Measurements from ENCODE around the gene DMKN.

- TF ChIP-seq TOX (CRISPR knock-in tag; IDR thresholded peaks at IDR 0.05; ENCODE audit: borderline replicate concordance) (no peak), CREB5 (CRISPR knock-in tag; IDR thresholded peaks at IDR 0.05; ENCODE audit: low read depth) (no peak), RARB (CRISPR knock-in tag; IDR thresholded peaks at IDR 0.05) (no peak), ZFP30 (CRISPR knock-in tag; IDR thresholded peaks at IDR 0.05) (no peak), SNAI2 (CRISPR knock-in tag; IDR thresholded peaks at IDR 0.05) (no peak), ZNF565 (CRISPR knock-in tag; conservative IDR thresholded peaks at IDR 0.05; ENCODE audit: low read depth) (no peak), ZNF8 (CRISPR knock-in tag; IDR thresholded peaks at IDR 0.05) (no peak), ARNTL (CRISPR knock-in tag; IDR thresholded peaks at IDR 0.05; ENCODE audit: borderline replicate concordance, low read depth) (no peak), ZC3H10 (CRISPR knock-in tag; IDR thresholded peaks at IDR 0.05) (no peak), TSHZ2 (CRISPR knock-in tag; IDR thresholded peaks at IDR 0.05) (no peak), TCF4 (CRISPR knock-in tag; IDR thresholded peaks at IDR 0.05; ENCODE audit: borderline replicate concordance) (no peak)
- TF ChIP-seq, protein P1, sequence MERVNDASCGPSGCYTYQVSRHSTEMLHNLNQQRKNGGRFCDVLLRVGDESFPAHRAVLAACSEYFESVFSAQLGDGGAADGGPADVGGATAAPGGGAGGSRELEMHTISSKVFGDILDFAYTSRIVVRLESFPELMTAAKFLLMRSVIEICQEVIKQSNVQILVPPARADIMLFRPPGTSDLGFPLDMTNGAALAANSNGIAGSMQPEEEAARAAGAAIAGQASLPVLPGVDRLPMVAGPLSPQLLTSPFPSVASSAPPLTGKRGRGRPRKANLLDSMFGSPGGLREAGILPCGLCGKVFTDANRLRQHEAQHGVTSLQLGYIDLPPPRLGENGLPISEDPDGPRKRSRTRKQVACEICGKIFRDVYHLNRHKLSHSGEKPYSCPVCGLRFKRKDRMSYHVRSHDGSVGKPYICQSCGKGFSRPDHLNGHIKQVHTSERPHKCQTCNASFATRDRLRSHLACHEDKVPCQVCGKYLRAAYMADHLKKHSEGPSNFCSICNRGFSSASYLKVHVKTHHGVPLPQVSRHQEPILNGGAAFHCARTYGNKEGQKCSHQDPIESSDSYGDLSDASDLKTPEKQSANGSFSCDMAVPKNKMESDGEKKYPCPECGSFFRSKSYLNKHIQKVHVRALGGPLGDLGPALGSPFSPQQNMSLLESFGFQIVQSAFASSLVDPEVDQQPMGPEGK (CRISPR knock-in tag; IDR thresholded peaks at IDR 0.05; ENCODE audit: borderline replicate concordance) = no peak
These were observed 32.5 kb upstream of the DMKN start for GRCh38 chr19:35545855-35546381.

Data from SK-N-SH treated with all-trans-retinoic acid at 6 μM for 48 hours (cell line).